ENCODE results near the gene ADAT3.

ADAT3 gene

GRCh38 chr19:1917146-1917545 lies 11.9 kb downstream of the ADAT3 start:
- FAIRE-seq: no peak

- FAIRE-seq: no peak
Measured at GRCh38 chr19:1917926-1918325, 12.7 kb downstream of the ADAT3 start.

GRCh38 chr19:1918975-1919374 lies 13.8 kb downstream of the ADAT3 start:
- FAIRE-seq: no peak

GRCh38 chr19:1920644-1921043 lies 15.4 kb downstream of the ADAT3 start:
- no peak for FAIRE-seq

DNA sequence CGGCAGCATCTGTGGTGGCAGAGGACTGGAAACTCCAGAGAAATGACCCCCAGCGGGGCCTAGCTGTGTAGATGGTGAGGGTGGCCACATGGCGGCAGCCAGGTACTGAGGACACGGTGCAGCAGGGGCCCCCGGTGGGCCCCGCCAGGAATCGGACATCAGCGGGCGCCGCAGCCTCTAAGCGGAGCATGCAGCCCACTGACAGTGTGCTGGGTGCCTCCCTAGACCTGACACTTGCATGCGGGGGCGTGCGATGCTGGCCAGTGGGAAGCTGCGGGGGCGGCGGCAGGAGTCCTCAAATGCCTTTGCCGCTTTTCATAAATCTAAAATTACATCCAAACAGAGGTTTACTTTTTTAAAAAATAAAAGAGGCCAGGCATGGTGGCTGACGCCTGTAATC lies 16.1 kb downstream of the ADAT3 start:
- no peak for FAIRE-seq

GRCh38 chr19:1921825-1922224 lies 16.6 kb downstream of the ADAT3 start:
- no peak for FAIRE-seq

DNA sequence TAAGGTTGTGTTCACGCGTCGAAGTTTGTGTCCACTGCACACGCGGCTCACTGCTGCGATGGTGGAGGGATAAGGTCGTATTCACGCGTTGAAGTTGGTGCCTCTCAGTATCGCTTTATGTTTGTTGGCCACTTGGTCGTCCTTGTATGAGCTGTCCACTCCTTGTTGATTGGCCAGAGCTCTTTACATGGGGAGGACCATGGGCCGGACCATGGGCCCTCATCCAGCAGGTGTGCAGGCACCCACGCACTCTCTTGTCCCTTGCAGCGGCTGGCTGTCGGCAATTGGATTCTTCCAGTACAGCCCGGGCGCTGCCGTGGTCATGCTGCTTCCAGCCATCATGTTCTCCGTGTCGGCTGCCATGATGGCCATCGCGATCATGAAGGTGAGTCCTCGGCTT lies 17.6 kb downstream of the ADAT3 start:
- FAIRE-seq: no peak

- FAIRE-seq: no peak
Measured at GRCh38 chr19:1923319-1923718, 18.1 kb downstream of the ADAT3 start.

DNA sequence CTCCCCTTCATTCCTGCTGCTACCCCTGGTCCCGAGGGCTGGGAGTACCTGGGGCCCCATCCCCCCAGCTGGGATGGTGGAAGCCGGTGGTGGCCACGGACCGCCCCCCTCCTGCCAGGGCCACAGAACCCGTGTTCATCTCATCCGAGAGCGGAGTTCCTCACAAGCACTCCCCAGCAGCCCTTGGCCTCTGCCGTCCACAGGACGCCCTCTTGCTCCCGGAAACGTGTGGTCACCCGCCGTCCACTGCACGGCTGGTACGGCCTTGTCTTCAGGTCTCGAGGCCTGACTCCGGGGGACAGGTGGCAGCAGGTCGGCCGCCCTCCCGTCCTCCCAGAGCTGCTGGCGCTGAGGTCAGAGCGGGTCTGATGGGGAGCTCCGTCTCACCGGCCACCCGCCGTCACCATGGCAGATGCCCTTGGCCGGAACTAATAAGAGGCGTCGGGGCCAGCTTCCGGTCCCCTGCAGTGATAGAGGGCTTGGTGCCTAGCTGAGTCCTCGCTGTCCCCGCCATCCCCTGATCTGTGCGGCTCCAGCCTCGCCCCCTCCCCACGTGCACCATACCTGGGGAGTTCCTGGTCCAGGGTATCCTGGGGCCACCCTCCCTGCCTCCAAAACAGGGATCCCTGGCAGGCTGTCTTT lies 19.2 kb downstream of the ADAT3 start:
- FAIRE-seq: no peak

- no peak for FAIRE-seq
Measured at GRCh38 chr19:1925544-1925943, 20.3 kb downstream of the ADAT3 start.

GRCh38 chr19:1929021-1929742 lies 24.0 kb downstream of the ADAT3 start:
- no peak for FAIRE-seq

- FAIRE-seq: no peak
Measured at GRCh38 chr19:1931445-1931844, 26.2 kb downstream of the ADAT3 start.

DNA sequence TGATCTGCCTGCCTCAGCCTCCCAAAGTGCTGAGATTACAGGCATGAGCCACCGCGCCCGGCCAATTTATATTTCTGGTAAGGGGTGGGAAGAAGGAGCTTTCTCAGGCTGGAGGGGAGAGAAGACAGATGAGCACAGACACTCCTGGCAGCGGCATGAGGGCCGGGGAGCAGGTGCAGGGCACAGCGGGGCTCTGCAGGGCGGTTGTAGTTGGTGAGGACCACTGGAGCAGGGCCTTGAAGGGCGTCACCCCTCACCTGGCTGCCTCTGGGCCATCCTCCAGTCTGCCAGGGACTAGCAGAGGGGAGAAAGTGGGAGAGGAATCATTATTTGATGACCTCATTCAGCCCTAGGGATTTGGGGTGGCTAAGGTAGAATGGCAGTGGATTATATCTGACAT lies 27.2 kb downstream of the ADAT3 start:
- no peak for FAIRE-seq

GRCh38 chr19:1933244-1933643 lies 28.0 kb downstream of the ADAT3 start:
- no peak for FAIRE-seq

DNA sequence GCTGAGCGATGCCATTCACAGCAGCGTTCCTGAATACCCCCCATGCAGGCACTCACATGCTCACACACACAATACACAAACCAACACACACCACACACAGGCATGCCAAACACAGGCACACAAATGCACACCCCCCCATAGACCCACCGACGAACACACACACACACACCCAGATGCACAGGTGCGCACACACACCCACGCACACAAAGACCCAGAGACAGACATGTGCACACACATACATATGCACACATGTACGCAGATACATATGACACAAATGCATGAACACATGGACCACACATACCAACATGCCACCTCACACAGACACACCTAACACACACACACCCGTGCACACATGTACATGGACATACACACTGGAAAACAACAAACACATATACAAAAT lies 28.7 kb downstream of the ADAT3 start:
- no peak for FAIRE-seq

DNA sequence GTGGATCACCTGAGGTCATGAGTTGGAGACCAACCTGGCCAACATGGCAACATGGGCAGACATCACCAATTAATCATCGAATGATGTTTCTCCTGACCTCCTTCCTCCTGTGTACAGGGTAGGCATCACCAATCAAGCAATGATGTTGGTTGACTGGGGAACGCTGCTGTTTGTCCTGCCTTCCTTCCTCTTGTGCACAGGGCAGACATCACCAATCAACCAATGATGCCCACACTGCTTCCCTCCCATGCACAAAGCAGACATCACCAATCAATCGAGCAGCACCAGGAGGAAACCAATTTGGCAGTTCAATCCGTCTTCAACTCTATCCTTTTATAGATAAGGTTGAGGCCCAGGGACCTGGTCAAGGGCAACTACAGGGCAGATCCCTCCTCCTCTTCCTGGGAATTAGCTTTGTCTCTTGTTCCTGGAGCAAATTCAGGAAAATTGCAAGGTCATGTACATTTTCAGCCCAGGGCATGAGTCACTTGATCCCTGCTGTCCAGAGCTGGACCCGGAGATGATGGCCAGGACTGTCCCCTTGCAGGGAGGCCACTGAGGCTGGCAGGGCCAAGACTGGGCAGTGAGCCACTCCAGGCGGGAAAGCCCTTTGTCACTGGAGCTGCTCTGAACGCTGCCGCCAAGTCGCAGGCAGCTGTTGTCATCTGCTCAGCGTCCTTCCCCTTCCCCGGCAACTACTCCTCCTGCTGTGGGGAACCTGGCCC lies 30.4 kb downstream of the ADAT3 start:
- no peak for FAIRE-seq

DNA sequence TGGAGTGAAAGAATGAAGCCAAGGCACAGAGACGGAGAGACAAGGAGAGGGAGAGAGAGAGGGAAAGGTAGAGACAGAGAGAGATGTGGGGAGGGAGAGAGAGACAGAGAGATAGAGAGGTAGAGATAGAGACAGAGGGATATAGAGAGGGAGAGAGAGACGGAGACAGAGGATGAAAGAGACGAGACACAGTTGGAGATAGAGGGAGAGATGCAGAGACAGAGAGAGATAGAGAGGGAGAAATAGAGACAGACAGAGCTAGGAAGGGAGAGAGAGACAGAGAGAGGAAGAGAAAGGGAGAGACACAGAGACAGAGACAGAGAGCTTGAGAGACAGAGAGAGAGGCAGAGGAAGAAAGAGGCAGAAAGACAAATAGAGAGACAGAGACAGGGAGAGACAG lies 31.2 kb downstream of the ADAT3 start:
- FAIRE-seq: no peak

DNA sequence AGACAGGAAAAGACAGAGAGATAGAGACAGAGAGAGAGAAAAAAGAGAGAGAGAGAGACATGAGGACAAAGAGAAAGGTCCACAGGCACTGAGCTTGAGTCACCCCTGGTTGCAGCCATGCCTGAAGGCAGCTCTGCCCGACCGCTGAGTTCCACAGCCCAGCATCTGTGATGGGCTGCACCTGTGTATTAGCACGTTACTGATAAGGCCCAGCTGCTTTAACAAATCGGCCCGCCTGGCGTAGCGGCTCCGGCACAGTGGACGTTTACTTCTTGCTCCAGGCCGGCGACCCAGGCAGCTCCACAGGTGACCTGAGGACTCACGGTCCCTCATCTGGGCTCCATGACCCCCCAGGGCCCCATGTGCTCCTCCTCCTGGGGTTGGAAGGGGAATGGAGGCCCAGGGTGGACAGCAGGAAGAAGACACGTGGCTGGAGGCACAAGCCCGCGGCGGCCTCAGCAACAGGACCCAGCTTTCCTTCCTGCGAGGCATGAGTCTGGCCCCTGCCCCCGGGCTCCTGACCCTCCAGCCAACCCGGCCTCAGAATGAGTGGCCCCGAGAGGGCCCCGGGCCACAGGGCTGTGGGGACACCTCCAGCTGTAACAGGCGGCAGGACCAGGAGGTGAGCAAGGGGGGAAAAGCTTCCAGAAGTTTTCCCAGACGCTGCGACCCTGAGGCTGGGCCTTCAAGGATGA lies 31.9 kb downstream of the ADAT3 start:
- no peak for FAIRE-seq

GRCh38 chr19:1938071-1938470 lies 32.9 kb downstream of the ADAT3 start:
- FAIRE-seq: no peak

DNA sequence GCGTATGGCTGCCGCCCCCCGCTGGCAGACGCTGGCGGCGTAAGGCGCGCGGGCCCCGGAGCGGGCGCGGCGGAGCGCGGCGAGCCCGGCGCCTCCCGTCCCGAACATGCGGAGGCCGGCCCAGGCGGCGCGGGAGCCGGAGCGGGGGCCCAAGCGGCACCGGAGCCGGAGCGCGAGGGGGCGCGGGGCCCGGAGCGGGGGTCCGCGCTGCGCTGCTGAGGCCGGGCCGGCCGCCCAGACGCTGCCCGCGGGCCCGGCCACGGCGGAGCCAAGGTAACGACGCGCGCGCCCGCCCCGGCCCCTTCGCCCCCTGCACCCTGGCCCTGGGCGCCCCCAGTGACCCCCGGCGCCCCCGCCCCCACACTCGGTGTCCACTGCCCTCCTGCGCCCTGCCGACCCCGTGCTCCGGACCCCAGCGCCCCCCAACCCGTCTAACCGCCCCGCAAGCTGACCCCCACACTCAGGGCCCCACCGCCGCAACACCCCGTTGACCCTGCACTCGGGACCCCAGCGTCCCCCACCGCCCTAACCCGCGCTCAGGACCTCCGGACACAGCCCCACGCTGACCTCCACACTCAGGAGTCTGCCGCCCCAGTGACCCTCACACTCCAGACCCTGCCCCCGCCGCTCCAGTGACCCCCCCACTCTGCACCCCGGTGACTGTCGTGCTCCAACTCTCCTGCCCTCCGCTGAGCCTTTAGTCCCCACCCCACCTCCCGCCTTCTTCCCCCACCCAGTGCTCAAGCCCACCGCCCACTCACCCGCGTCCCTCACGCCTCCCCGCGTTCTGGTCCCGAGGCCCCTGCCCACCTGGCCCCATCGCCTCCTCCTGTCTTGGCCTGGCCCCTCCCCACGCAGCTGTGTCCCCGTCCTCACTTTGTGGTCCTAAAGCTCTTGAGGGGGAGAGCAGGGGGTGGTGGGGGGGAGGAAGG lies 36.2 kb downstream of the ADAT3 start, which contains the start of gene CSNK1G2:
CSNK1G2 (plus strand) TSS at position 27 of the 932 bp plus-strand sequence. CDS start 28,601 bp downstream, outside the sequence.
- no peak for FAIRE-seq

DNA sequence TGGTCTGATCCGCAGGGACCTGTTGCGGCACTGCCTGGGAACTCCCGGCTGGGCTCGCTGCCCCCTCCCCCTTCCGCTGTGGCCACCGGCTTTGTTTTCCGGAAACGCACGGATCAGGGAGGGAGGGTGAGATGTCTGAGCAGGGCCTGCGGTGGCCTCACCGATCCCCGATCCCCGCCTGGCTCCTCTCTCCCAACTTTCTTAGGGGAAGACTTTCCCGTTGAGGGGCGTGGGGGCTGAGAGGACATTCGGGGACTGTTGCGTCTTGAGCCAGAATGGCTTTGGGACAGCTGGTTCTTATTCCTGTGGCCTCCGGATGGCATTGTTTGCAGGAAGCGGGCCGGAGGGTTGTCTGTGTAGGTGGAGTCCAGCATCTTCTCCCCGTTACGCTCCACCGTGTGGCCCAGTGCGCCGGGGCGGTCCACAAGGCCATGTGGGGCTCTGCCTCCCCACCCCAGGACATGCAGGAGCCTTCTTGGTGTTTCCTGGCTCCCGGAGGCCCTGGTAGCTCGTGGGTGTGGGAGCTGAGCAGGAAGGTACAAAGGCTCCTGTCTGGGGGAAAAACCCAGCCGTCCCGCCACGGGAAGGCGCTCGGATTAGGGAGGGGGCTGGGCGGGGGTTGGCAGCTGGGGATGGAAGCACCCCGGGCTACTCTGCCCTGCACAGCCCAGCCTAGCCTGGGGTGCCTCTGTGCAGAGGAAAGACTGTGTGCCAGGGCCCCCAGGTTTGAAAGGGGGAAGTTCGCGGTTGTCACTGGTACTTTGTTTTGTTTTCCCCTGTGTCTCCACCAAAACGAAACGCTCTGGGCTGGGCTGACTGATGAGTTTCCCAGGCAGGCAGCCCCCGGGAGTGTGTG lies 37.1 kb downstream of the ADAT3 start:
- no peak for FAIRE-seq
